Ishikawa (cell line): ENCODE measurements around the gene FASN.
A peak's percentile ranks its signal among the peaks of the same experiment; 100 is the strongest.

Experiments used
- CEBPB ChIP-seq: IDR thresholded peaks from 2 replicates; pipeline ENCODE4 v1.6.1; 2012
- CREB1 ChIP-seq: IDR thresholded peaks from 2 replicates; pipeline ENCODE4 v1.6.1; 2012; ENCODE audit warnings: low read depth
- EGR1 ChIP-seq: IDR thresholded peaks from 2 replicates; pipeline ENCODE4 v1.6.1; 2012
- EP300 ChIP-seq: IDR thresholded peaks from 2 replicates; pipeline ENCODE4 v1.6.1; 2012; ENCODE audit warnings: borderline replicate concordance
- FOXM1 ChIP-seq: IDR thresholded peaks from 2 replicates; pipeline ENCODE4 v1.6.1; 2012; ENCODE audit warnings: low read depth, borderline replicate concordance
- NFIC ChIP-seq: IDR thresholded peaks from 2 replicates; pipeline ENCODE4 v1.6.1; 2012
- RAD21 ChIP-seq: IDR thresholded peaks from 2 replicates; pipeline ENCODE4 v1.6.1; 2012; ENCODE audit warnings: low read depth
- REST ChIP-seq: IDR thresholded peaks from 2 replicates; pipeline ENCODE4 v1.6.1; 2012; ENCODE audit warnings: low read depth, mild to moderate bottlenecking
- TAF1 ChIP-seq: IDR thresholded peaks from 2 replicates; pipeline ENCODE4 v1.6.1; 2012; ENCODE audit warnings: low read depth, mild to moderate bottlenecking
- TCF12 ChIP-seq: IDR thresholded peaks from 2 replicates; pipeline ENCODE4 v1.6.1; 2012; ENCODE audit warnings: low read depth
- TEAD4 ChIP-seq: IDR thresholded peaks from 2 replicates; pipeline ENCODE4 v1.6.1; 2012
- YY1 ChIP-seq: IDR thresholded peaks from 2 replicates; pipeline ENCODE4 v1.6.1; 2012; ENCODE audit warnings: low read depth
- ZBTB7A ChIP-seq: IDR thresholded peaks from 2 replicates; pipeline ENCODE4 v1.6.1; 2012; ENCODE audit warnings: low read depth
- TF ChIP-seq, protein P1 (sequence below): IDR thresholded peaks from 2 replicates; pipeline ENCODE4 v1.6.1; 2012
- TF ChIP-seq, protein P2 (sequence below): IDR thresholded peaks from 2 replicates; pipeline ENCODE4 v1.6.1; 2012

FASN gene

GRCh38 chr17:82104797-82105416 lies 6.9 kb upstream of the FASN start:
- TF ChIP-seq YY1 (no peak), TAF1 (no peak), CREB1 (no peak), FOXM1 (no peak), TEAD4 (no peak), REST (no peak), RAD21 (no peak)

DNA sequence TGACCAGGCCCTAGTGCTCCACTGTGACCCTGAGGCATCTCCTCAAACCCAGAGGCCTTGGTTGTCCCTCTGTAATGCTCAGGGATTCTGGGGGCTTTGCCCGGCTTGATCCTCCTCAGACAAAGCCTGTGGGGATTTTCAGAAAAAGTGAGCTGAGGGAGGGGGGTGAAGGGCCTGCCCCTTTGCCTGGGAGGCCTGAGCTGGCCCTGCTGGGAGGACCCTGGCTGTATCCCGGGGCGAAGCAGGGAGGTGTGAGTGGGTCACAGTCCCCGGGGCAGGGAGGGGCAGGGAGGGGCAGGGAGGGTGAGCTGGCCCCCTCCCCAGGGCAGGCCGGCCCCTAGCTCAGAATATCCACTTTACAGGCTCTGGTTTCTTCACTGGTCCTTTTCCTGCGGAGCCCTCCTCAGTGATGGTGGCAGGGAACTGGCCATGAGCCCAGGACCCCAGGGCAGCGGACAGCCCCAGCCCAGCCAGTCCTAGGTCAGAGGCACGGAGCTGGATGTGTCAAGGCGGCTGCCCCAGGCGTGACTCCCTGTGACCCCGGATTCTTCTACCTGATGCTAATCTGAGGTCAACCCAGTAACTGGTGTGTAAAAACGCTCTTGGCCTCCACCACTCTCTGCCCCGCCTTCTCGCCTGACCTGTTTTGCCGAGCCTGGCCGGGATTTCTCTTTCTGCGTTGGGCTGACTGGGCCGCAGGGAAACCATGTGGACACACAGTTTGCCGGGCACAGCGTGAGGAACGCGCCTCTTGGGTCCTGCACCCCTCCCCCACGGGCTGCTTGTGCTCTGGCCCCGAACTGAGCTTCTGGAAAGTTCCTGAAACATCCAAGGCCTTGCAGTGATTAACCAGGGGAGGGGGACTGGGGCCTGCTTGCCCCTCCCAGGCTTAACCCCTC lies 5.8 kb upstream of the FASN start:
- TF ChIP-seq EP300, result no peak
- TF ChIP-seq ZBTB7A, result peak; percentile 71; the same call in 1 of the 2 replicates
- TF ChIP-seq, protein P1, sequence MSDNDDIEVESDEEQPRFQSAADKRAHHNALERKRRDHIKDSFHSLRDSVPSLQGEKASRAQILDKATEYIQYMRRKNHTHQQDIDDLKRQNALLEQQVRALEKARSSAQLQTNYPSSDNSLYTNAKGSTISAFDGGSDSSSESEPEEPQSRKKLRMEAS, result peak; percentile 65

- TF ChIP-seq FOXM1, result no peak
- no peak for TF ChIP-seq EGR1
- no peak for TF ChIP-seq EP300
- no peak for TF ChIP-seq YY1
- no peak for TF ChIP-seq REST
- TF ChIP-seq, protein P2, sequence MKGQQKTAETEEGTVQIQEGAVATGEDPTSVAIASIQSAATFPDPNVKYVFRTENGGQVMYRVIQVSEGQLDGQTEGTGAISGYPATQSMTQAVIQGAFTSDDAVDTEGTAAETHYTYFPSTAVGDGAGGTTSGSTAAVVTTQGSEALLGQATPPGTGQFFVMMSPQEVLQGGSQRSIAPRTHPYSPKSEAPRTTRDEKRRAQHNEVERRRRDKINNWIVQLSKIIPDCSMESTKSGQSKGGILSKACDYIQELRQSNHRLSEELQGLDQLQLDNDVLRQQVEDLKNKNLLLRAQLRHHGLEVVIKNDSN, result no peak
- TF ChIP-seq CREB1, result no peak
- no peak for TF ChIP-seq TAF1
- no peak for TF ChIP-seq TEAD4
- no peak for TF ChIP-seq NFIC
- no peak for TF ChIP-seq TCF12
- TF ChIP-seq, protein P1, result no peak
- no peak for TF ChIP-seq CEBPB
- no peak for TF ChIP-seq ZBTB7A
- no peak for TF ChIP-seq RAD21
These were observed 4.0 kb upstream of the FASN start for GRCh38 chr17:82101767-82102679.

DNA sequence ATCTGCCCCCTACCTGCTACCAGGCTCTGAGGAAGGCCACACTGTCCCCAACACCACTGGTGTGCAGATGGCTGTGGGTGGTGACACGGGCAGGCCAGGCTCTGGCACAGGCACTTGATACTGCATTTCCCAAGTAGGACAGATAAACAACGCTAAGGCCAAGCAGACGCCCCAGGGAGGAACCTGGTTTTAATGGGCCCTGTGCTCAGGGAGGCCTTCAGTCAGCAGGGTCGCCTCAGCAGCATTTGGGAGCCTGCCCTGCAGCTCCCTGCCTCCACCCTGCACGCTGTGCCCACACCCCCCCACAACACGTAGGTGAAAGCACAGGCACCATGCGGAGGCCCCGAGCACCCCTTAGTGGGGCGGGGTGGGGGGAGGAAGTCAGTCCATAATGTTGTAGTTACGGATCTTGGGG lies 3.3 kb upstream of the FASN start:
- no peak for TF ChIP-seq ZBTB7A
- TF ChIP-seq, protein P2, result no peak
- TF ChIP-seq NFIC, result no peak
- no peak for TF ChIP-seq REST
- no peak for TF ChIP-seq CREB1
- no peak for TF ChIP-seq EP300
